ENCODE results near the gene GFOD1. TPM values are rescaled to one million over a fixed set of nuclear protein-coding genes. Genes with fewer than 3 reads are reported as not detected.
"Not testable (repeated sequence)": the region's sequence is repeated elsewhere in the genome, so short reads cannot be mapped to it uniquely, and the experiment has no call there.

GFOD1 gene
- total RNA-seq, 1 donor from 2014 or later: 20.2 TPM

- peak overlapping the region; percentile 67 for H3K27ac ChIP-seq
- H3K27me3 ChIP-seq (ENCODE audit: low read depth): no peaks in the 10 kb centered on the region
- ATAC-seq: peak; percentile 79 to 81
- H3K9me3 ChIP-seq: no peaks in the 10 kb centered on the region
- intact Hi-C loops (cut with DNase I): no loop called here
- no peaks in the 10 kb centered on the region for H3K36me3 ChIP-seq
- no peak for TF ChIP-seq CTCF (IDR thresholded peaks at IDR 0.05)
- H3K4me1 ChIP-seq: peaks cover 61% of the 10 kb centered on the region
- H3K4me3 ChIP-seq: no peak overlapping the region
- DNase-seq: no peak
Measured at GRCh38 chr6:13447949-13448724, 39.3 kb downstream of the GFOD1 start.

GRCh38 chr6:13446381-13446780 is 41.0 kb downstream of the GFOD1 start:
- Histone ChIP-seq H3K9me3 (no peaks in the 10 kb centered on the region), H3K36me3 (no peaks in the 10 kb centered on the region), H3K27me3 (ENCODE audit: low read depth) (no peaks in the 10 kb centered on the region), H3K4me1 (peaks cover 70% of the 10 kb centered on the region), H3K27ac (peak overlapping the region; percentile 38), H3K4me3 (no peak overlapping the region)
- ATAC-seq: no peak
- no peak for TF ChIP-seq CTCF (IDR thresholded peaks at IDR 0.05)
- DNase-seq: no peak
- intact Hi-C loops (cut with DNase I): no loop called here

GRCh38 chr6:13445744-13446115 is 41.7 kb downstream of the GFOD1 start:
- peak overlapping the region; percentile 38 for H3K27ac ChIP-seq
- no peak for TF ChIP-seq CTCF (IDR thresholded peaks at IDR 0.05)
- intact Hi-C loops (cut with DNase I): no loop called here
- H3K4me3 ChIP-seq: no peak overlapping the region
- no peaks in the 10 kb centered on the region for H3K36me3 ChIP-seq
- ATAC-seq (no peak), DNase-seq (no peak)
- H3K4me1 ChIP-seq: peaks cover 74% of the 10 kb centered on the region
- H3K9me3 ChIP-seq: no peaks in the 10 kb centered on the region
- H3K27me3 ChIP-seq (ENCODE audit: low read depth): no peaks in the 10 kb centered on the region

- Histone ChIP-seq H3K27ac (peak overlapping the region; percentile 38), H3K4me3 (no peak overlapping the region), H3K36me3 (no peaks in the 10 kb centered on the region), H3K27me3 (ENCODE audit: low read depth) (no peaks in the 10 kb centered on the region), H3K9me3 (no peaks in the 10 kb centered on the region), H3K4me1 (peaks cover 72% of the 10 kb centered on the region)
- intact Hi-C loops (cut with DNase I): no loop called here
- DNase-seq: peak; percentile 57
- peak in 1 of 2 donors; percentile 34 for ATAC-seq
- no peak for TF ChIP-seq CTCF (IDR thresholded peaks at IDR 0.05)
Measured at GRCh38 chr6:13445005-13445743, 42.2 kb downstream of the GFOD1 start.

GRCh38 chr6:13444604-13445003 is 42.8 kb downstream of the GFOD1 start:
- no peak for DNase-seq
- H3K4me1 ChIP-seq: peaks cover 69% of the 10 kb centered on the region
- no peak for ATAC-seq
- no peak overlapping the region for H3K27ac ChIP-seq
- H3K27me3 ChIP-seq (ENCODE audit: low read depth): no peaks in the 10 kb centered on the region
- no peaks in the 10 kb centered on the region for H3K36me3 ChIP-seq
- intact Hi-C loops (cut with DNase I): no loop called here
- TF ChIP-seq CTCF (IDR thresholded peaks at IDR 0.05): no peak
- no peak overlapping the region for H3K4me3 ChIP-seq
- no peaks in the 10 kb centered on the region for H3K9me3 ChIP-seq

GRCh38 chr6:13443978-13444377 is 43.4 kb downstream of the GFOD1 start:
- H3K27me3 ChIP-seq (ENCODE audit: low read depth); H3K36me3 ChIP-seq; H3K4me3 ChIP-seq; H3K9me3 ChIP-seq; DNase-seq; H3K27ac ChIP-seq; intact Hi-C loops (cut with DNase I); ATAC-seq: not testable (repeated sequence)
- H3K4me1 ChIP-seq: peaks cover 63% of the 10 kb centered on the region

All from lower lobe of right lung (tissue), 2 donors.